Stimulated activated CD4-positive, alpha-beta T cell treated with anti-CD3 and anti-CD28 coated beads, Interleukin-1b, Interleukin-23, amount 100 ng/mL, for 24 hours (primary cell): Measurements from ENCODE around the gene SPECC1L.
"Not testable (repeated sequence)": the region's sequence is repeated elsewhere in the genome, so short reads cannot be mapped to it uniquely, and the experiment has no call there.

ENCODE experiments used
- DNase-seq, 4 experiments: peaks; one replicate each; pipeline ENCODE4 v3.0.0-alpha.2; 2020; ENCODE audit warnings: low read depth in 4 of 4, low spot score in 1 of 4

Gene SPECC1L

GRCh38 chr22:24285245-24285644, 14.6 kb downstream of the SPECC1L start:
- no peak for DNase-seq

- not testable (repeated sequence) for DNase-seq
These were observed 16.6 kb downstream of the SPECC1L start for GRCh38 chr22:24287212-24287611.

- not testable (repeated sequence) for DNase-seq
These were observed 17.2 kb downstream of the SPECC1L start for GRCh38 chr22:24287801-24288200.

- no peak for DNase-seq
These were observed 18.5 kb downstream of the SPECC1L start for GRCh38 chr22:24289114-24289513.

- DNase-seq = no peak
These were observed 19.1 kb downstream of the SPECC1L start for GRCh38 chr22:24289741-24290163.

- no peak for DNase-seq
These were observed 19.8 kb downstream of the SPECC1L start for GRCh38 chr22:24290459-24290858.

GRCh38 chr22:24291515-24292201, 21.0 kb downstream of the SPECC1L start:
- DNase-seq = no peak

- not testable (repeated sequence) for DNase-seq
These were observed 21.7 kb downstream of the SPECC1L start for GRCh38 chr22:24292202-24292830.

GRCh38 chr22:24294913-24295312, 24.3 kb downstream of the SPECC1L start:
- DNase-seq = not testable (repeated sequence)

- DNase-seq = not testable (repeated sequence)
These were observed 28.0 kb downstream of the SPECC1L start for GRCh38 chr22:24298497-24299155.

GRCh38 chr22:24300522-24300921, 29.9 kb downstream of the SPECC1L start:
- DNase-seq = not testable (repeated sequence)

- DNase-seq = no peak
These were observed 32.0 kb downstream of the SPECC1L start for GRCh38 chr22:24302591-24302990.

GRCh38 chr22:24303007-24303406, 32.4 kb downstream of the SPECC1L start:
- no peak for DNase-seq

GRCh38 chr22:24304062-24304675, 33.5 kb downstream of the SPECC1L start:
- no peak for DNase-seq

GRCh38 chr22:24305260-24305692, 34.6 kb downstream of the SPECC1L start:
- DNase-seq = no peak

GRCh38 chr22:24310969-24311368, 40.3 kb downstream of the SPECC1L start:
- no peak for DNase-seq

GRCh38 chr22:24315367-24315966, 44.8 kb downstream of the SPECC1L start:
- DNase-seq = no peak

GRCh38 chr22:24316264-24316663, 45.6 kb downstream of the SPECC1L start:
- DNase-seq = not testable (repeated sequence)

- DNase-seq = not testable (repeated sequence)
These were observed 46.9 kb downstream of the SPECC1L start for GRCh38 chr22:24317511-24317910.

- no peak for DNase-seq
These were observed 48.8 kb downstream of the SPECC1L start for GRCh38 chr22:24319451-24319850.

GRCh38 chr22:24321999-24322398, 51.4 kb downstream of the SPECC1L start:
- DNase-seq = no peak
